WTC11 (cell line): ENCODE measurements around the gene CAMTA1.

ENCODE experiments used
- ATF1 ChIP-seq: sonication (generic); formaldehyde crosslinking; IDR thresholded peaks from 2 replicates; pipeline ENCODE4 v1.8.1; 2023; ENCODE audit warnings: mild to moderate bottlenecking, moderate library complexity, missing genetic modification reagents
- CBFB ChIP-seq: sonication (generic); formaldehyde crosslinking; IDR thresholded peaks from 2 replicates; pipeline ENCODE4 v1.8.1; 2022; ENCODE audit warnings: mild to moderate bottlenecking, low read depth, missing genetic modification reagents
- CTCF ChIP-seq: fragments of 200-600 bp; IDR thresholded peaks from 2 replicates; pipeline ENCODE4 v1.8.0; 2022; ENCODE audit warnings: antibody characterized with exemption
- ELF4 ChIP-seq: sonication (generic); formaldehyde crosslinking; IDR thresholded peaks from 2 replicates; pipeline ENCODE4 v1.8.1; 2022; ENCODE audit warnings: low read depth, mild to moderate bottlenecking, moderate library complexity, missing genetic modification reagents
- ETV6 ChIP-seq: sonication (generic); formaldehyde crosslinking; IDR thresholded peaks from 2 replicates; pipeline ENCODE4 v1.8.1; 2022; ENCODE audit warnings: mild to moderate bottlenecking, missing genetic modification reagents
- FOXK1 ChIP-seq: sonication (generic); formaldehyde crosslinking; IDR thresholded peaks from 2 replicates; pipeline ENCODE4 v1.8.0; 2022; ENCODE audit warnings: mild to moderate bottlenecking, moderate library complexity, missing genetic modification reagents
- FOXP4 ChIP-seq: sonication (generic); formaldehyde crosslinking; IDR thresholded peaks from 2 replicates; pipeline ENCODE4 v1.8.0; 2022; ENCODE audit warnings: mild to moderate bottlenecking, missing genetic modification reagents
- IRF1 ChIP-seq: sonication (generic); formaldehyde crosslinking; IDR thresholded peaks from 2 replicates; pipeline ENCODE4 v1.8.0; 2023; ENCODE audit warnings: missing genetic modification reagents
- NFYB ChIP-seq: sonication (generic); formaldehyde crosslinking; conservative IDR thresholded peaks from 2 replicates; pipeline ENCODE4 v1.8.0; 2022; ENCODE audit warnings: low read depth, missing genetic modification reagents
- NR3C1 ChIP-seq: sonication (generic); formaldehyde crosslinking; conservative IDR thresholded peaks from 2 replicates; pipeline ENCODE4 v1.8.1; 2023; ENCODE audit warnings: low read depth, mild to moderate bottlenecking, missing genetic modification reagents
- SMAD3 ChIP-seq: sonication (generic); formaldehyde crosslinking; IDR thresholded peaks from 2 replicates; pipeline ENCODE4 v1.8.0; 2022; ENCODE audit warnings: missing genetic modification reagents, mild to moderate bottlenecking, borderline replicate concordance
- TP53 ChIP-seq: sonication (generic); formaldehyde crosslinking; IDR thresholded peaks from 2 replicates; pipeline ENCODE4 v1.8.1; 2023; ENCODE audit warnings: mild to moderate bottlenecking, missing genetic modification reagents
- USF2 ChIP-seq: sonication (generic); formaldehyde crosslinking; IDR thresholded peaks from 2 replicates; pipeline ENCODE4 v1.8.1; 2023; ENCODE audit warnings: mild to moderate bottlenecking, missing genetic modification reagents, moderate library complexity

- TF ChIP-seq CTCF (no peak), TP53 (no peak), ELF4 (CRISPR knock-in tag) (no peak), IRF1 (CRISPR knock-in tag) (no peak), ETV6 (CRISPR knock-in tag) (no peak), CBFB (CRISPR knock-in tag) (no peak), NFYB (CRISPR knock-in tag) (no peak), NR3C1 (CRISPR knock-in tag) (no peak), FOXP4 (CRISPR knock-in tag) (no peak), ATF1 (no peak), USF2 (CRISPR knock-in tag) (no peak), FOXK1 (CRISPR knock-in tag) (no peak), SMAD3 (CRISPR knock-in tag) (no peak)
Measured at GRCh38 chr1:7128293-7128692, 343.0 kb downstream of the CAMTA1 start.
